ENCODE results near the gene SYNCRIP.

DNA sequence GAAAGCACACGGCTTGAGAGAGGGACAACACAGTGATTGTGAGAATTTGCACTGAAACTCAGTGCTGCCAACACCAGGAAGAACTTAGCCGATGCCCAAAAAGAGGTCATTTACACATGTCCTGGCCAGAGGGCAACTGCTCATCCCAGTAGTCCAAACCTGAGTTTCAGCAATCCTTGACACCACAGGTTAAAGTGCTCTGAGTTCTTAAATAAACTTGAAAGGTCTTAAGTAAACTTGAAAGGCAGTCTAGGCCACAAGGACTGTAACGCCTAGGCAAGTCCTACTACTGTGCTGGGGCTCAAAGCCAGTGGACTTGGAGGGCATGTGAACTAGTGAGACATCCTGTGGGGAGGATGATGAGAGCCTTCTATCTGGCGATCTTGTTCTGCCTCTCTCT, 63.1 kb downstream of the SYNCRIP start:
- TF ChIP-seq, protein P1, sequence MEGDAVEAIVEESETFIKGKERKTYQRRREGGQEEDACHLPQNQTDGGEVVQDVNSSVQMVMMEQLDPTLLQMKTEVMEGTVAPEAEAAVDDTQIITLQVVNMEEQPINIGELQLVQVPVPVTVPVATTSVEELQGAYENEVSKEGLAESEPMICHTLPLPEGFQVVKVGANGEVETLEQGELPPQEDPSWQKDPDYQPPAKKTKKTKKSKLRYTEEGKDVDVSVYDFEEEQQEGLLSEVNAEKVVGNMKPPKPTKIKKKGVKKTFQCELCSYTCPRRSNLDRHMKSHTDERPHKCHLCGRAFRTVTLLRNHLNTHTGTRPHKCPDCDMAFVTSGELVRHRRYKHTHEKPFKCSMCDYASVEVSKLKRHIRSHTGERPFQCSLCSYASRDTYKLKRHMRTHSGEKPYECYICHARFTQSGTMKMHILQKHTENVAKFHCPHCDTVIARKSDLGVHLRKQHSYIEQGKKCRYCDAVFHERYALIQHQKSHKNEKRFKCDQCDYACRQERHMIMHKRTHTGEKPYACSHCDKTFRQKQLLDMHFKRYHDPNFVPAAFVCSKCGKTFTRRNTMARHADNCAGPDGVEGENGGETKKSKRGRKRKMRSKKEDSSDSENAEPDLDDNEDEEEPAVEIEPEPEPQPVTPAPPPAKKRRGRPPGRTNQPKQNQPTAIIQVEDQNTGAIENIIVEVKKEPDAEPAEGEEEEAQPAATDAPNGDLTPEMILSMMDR (IDR thresholded peaks at IDR 0.05), result no peak
- TF ChIP-seq POLR2A (IDR thresholded peaks at IDR 0.05), result no peak
